GM18907 (cell line): ENCODE results near the gene BEND7.
"Not testable (repeated sequence)": the region's sequence is repeated elsewhere in the genome, so short reads cannot be mapped to it uniquely, and the experiment has no call there.

ENCODE experiments used
- ATAC-seq: cut with Tn5 transposase; IDR thresholded peaks from one replicate; pipeline ENCODE4 v1.9.1; 2021; ENCODE audit warnings: mild to moderate bottlenecking, moderate library complexity; ENCODE audit not compliant: unreplicated experiment

The BEND7 gene

GRCh38 chr10:13427943-13428342, 100.9 kb downstream of the BEND7 start:
- ATAC-seq: not testable (repeated sequence)

DNA sequence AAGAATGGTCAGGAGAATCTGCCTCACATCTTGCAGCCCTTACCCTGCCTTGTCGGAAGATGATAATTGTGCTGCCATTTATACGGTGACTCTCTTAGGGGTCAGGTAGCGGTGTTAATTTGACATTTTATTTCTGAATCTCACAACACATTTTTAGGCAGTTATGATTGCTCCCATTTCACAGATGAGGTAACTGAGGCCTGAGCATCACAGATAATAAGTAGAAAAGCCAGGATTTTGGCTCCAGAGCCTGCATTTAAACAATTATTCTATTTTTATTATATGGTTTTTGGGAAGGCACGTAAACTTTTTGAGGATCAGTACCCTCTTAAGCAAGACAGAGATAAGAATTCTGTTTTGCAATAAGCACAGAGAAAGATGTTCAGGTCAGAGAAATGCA, 103.4 kb downstream of the BEND7 start:
- no peak for ATAC-seq

- no peak for ATAC-seq
Measured at GRCh38 chr10:13422800-13423199, 106.0 kb downstream of the BEND7 start.

- no peak for ATAC-seq
Measured at GRCh38 chr10:13421382-13421917, 107.4 kb downstream of the BEND7 start.

- ATAC-seq: no peak
Measured at GRCh38 chr10:13420532-13421307, 108.1 kb downstream of the BEND7 start.

DNA sequence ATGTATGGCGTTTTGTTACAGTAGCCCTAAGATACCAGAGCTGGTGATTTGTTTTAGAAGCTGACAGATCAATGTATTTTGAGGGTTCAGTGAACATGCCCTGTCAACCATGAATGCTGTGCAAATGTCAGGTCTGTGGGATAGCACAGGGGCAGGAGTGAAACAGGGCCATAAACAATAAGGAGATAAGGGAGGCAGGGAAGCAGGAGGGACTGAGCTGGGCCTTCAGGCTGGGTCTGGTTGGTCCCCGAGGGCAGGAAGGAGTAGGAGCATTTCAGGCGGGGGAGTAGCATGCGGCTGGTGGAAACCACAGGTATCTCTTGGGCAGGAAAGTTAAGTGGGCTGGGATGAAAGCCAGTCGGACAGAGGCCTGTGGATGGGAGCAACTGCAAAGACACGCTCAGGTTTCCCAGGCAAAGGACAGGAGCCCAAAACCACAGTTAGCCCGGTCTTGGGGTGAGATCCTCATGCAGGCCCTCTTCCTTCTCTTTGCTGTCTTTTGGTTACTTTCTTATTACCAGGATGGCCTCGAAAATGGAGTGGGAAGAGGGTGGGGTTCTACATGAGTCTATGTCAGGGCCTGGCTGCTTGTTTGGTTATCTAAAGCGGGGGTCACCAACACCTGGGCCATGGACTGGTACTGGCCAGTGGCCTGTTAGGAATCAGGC, 111.2 kb downstream of the BEND7 start:
- ATAC-seq: no peak

- no peak for ATAC-seq
Measured at GRCh38 chr10:13416760-13417159, 112.1 kb downstream of the BEND7 start.

- no peak for ATAC-seq
Measured at GRCh38 chr10:13414855-13415254, 114.0 kb downstream of the BEND7 start.

- no peak for ATAC-seq
Measured at GRCh38 chr10:13414137-13414536, 114.7 kb downstream of the BEND7 start.

- no peak for ATAC-seq
Measured at GRCh38 chr10:13412894-13413293, 115.9 kb downstream of the BEND7 start.

DNA sequence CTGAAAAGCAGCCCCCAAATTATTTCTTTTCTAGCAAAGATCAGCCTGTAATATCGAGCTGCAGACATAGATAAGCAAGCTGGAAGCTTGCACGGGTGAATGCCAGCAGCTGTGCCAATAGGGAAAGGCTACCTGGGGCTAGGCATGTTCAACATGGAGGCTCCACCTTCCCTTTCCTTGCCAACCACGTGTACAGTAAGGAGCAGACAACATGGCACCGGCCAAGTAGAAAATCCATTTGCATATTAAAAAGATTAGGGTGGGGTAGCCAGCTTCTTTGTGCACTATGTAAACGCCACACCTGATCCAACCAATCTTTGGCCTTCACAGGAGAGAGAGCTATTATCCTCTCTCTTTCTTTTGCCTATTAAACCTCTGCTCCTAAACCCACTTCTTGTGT, 124.0 kb downstream of the BEND7 start:
- no peak for ATAC-seq

DNA sequence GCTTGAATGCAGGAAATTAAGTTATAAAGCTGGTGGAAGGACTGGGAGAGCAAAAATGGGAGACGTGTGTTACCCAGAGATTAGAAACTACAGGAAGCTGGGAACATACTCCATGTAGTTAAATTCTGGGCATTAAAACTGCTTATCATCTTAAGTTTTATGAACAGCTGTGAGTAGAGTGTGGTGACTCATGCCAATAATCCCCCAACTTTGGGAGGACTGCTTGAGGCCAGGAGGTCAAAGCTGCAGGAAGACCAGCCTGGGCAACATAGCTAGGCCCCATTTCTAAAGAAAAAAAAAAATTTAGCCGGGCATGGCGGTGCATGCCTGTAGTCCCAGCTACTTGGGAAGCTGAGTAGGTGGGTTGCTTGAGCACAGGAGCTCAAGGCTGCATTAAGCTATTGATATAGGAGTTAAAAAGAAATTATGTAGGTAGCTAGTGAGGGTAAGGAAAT, 124.5 kb downstream of the BEND7 start:
- no peak for ATAC-seq

- ATAC-seq: not testable (repeated sequence)
Measured at GRCh38 chr10:13403426-13403825, 125.4 kb downstream of the BEND7 start.

DNA sequence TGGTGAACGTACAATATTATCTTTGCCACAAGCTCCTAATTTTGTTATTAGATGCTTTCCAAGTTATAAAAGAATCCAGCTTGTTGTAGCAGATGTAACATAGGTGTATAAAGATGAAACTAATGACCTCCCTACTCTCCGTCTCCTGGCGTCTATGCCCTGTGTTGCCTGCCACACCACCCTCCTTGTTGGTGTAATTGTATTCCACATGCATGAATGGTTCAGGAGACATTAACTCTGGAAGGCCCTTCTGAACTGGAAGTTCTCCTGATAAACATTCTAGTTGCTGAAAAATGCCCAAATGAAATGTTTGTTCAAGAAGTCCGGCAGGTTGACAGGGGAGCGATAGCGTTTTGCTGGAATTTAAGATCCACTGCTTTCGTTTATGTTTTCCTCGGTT, 126.8 kb downstream of the BEND7 start:
- no peak for ATAC-seq

DNA sequence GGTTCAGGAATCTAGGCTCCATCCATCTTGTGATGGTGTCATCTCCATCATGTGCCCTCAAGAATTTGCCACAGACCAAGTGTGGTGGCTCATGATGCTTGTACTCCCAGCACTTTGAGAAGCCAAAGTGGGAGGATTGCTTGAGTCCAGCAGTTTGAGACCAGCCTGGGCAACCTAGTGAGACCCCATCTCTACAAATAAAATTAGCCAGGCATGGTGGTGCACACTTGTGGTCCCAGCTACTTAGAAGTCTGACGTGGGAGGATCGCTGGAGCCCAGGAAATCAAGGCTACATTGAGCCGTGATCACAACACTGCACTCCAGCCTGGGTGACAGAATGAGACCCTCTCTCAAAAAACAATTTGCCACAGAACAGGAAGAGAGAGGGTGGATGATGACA, 127.7 kb downstream of the BEND7 start:
- no peak for ATAC-seq

DNA sequence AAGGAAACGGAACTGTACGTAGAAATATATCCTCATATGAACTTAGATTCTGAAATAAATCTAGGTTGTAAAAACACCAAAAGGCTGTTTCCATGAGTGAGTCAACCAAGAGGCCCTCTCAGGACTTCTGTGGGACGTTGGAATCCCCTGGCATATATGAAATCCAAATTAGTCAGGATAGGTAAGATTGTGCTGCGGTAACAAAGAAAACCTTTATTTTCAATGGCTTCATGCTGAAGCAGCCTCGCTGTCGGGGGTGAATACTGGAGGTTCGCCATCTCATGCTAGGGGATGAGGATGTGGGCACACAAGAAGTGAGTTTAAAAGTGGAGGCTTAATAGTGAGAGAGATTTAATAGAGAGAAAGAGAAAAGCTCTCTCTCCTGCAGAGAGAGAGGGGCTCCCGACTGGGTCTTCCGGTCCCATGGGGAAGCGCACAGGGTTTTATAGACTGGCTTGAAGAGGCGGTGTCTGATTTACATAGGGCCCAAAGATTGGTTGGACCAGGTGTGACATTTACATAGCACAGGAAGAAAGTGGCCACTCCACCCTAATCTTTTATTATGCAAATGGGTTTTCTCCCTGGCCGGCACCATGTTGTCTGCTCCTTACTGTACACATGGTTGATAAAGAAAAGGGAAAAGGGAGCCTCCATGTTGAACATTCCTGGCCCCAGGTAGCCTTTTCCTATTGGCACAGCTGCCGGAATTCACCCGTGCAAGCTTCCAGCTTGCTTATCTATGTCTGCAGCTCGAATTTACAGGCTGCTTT, 128.4 kb downstream of the BEND7 start:
- ATAC-seq: no peak

DNA sequence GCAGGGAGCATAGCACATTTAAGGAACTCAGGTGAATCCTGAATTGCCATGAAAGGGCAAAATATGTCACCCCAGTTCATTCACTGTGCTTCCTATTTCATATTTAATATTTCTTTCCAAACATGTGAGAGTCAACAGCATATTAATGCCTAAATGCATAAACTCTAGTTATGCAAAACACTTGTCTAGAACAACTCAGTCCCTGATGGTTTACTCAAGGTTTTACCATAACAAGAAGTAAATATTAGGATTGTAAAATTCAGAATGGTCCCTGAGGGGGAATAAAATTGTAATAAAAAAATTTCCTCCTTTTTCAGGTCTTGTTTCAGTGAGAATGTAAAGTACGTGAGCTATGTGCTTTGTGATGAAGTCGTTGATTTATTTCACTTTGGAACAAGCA, 129.1 kb downstream of the BEND7 start:
- no peak for ATAC-seq

DNA sequence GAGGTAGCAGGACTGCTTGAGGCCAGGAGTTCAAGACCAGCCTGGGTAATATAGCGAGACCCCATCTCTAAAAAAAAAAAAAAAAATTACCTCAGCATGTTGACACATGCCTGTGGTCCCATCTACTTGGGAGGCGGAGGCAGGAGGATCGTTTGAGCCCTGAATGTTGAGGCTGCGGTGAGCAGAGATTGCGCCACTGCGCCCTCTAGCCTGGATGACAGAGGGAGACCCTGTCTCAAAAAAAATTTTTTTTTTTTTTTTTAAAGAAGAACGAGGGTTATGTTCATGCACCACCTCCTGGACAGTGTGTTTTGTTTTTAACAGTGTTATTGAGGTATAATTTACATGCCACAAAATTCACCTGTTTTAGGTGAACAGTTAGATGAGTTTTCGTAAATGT, 129.6 kb downstream of the BEND7 start:
- ATAC-seq: no peak

- no peak for ATAC-seq
Measured at GRCh38 chr10:13397052-13397451, 131.8 kb downstream of the BEND7 start.

GRCh38 chr10:13396369-13396768, 132.4 kb downstream of the BEND7 start:
- ATAC-seq: no peak

- no peak for ATAC-seq
Measured at GRCh38 chr10:13395540-13395939, 133.3 kb downstream of the BEND7 start.
